HL-60 (cell line): ENCODE data around the gene KPTN.

ENCODE experiments used
- DNase-seq, 2 experiments: peaks; one replicate each; pipeline ENCODE4 v3.0.0-alpha.2; 2010 to 2020; ENCODE audit warnings: low read depth in 1 of 2, low spot score in 1 of 2
- H3K27ac ChIP-seq: fragments of 250-450 bp; sonication (Bioruptor Pico); replicated peaks from 2 replicates; pipeline ENCODE4 v1.5.1; 2020; ENCODE audit warnings: mild to moderate bottlenecking, moderate library complexity
- H3K27me3 ChIP-seq: fragments of 250-450 bp; sonication (Bioruptor Pico); 2 replicates; pipeline ENCODE4 v1.5.1; 2021; ENCODE audit warnings: mild to moderate bottlenecking, moderate library complexity; ENCODE audit not compliant: insufficient read depth, poor library complexity, severe bottlenecking
- H3K4me3 ChIP-seq: replicated peaks from 2 replicates; pipeline ENCODE4 v1.5.1; 2011; ENCODE audit warnings: mild to moderate bottlenecking, control low read depth, low read length; ENCODE audit not compliant: insufficient read depth
- SPI1 ChIP-seq: IDR thresholded peaks from 2 replicates; pipeline ENCODE4 v1.6.1; 2012; ENCODE audit warnings: low read depth, mild to moderate bottlenecking, borderline replicate concordance
- TF ChIP-seq, protein P1 (sequence below): IDR thresholded peaks from one replicate; pipeline ENCODE4 v1.5.1; 2011; ENCODE audit warnings: low read length, control low read depth, inconsistent platforms; ENCODE audit not compliant: insufficient read depth

The KPTN gene

DNA sequence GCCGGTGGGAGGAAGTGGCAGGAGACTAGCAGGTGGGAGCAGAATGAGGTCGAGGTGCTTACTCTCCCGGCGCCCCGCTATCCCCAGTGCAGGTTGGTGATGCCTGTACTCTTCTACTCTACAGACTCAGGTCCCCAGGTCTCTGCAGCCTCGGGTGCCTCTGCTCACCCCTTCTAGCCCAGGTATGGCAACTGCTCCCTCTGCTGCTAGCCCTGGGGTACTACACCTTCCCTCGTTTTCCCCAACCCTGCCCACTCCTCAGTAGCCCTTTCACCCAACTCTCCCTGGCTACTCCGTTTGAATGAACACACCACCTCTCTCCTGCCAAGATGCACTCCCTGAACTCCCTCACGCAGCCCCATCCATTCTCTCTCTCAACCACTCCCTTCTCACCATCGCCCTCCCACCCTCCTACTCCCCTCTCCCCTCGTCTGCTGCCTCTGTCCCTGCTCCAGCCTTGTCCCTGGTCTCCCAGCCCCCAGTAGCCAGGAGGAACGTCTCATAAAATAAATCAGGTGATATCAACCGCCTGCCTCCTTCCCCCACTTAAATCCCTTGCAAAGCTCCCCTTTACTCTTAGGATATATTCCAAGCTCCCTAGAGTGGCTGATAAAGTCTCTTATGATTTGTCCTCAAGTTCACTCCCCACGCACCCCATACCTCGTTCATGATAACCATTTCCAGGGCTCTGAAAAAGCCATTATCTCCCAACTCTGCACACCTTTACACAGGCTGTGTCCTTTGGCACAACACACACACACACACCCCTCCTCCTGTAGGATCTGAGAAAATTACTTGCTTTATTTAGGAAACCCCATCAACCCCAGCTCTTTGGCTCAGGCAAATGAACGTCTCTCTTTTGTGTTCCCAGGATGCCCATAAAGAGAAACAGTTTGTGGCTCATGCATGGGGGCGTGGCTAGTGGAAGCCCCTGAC lies 56.5 kb downstream of the KPTN start:
- no peak overlapping the region for H3K4me3 ChIP-seq
- H3K27ac ChIP-seq: no peak overlapping the region
- peak in 1 of 2 experiments; percentile 54 for DNase-seq
- peaks cover 43% of the 10 kb centered on the region for H3K27me3 ChIP-seq
- TF ChIP-seq, protein P1, sequence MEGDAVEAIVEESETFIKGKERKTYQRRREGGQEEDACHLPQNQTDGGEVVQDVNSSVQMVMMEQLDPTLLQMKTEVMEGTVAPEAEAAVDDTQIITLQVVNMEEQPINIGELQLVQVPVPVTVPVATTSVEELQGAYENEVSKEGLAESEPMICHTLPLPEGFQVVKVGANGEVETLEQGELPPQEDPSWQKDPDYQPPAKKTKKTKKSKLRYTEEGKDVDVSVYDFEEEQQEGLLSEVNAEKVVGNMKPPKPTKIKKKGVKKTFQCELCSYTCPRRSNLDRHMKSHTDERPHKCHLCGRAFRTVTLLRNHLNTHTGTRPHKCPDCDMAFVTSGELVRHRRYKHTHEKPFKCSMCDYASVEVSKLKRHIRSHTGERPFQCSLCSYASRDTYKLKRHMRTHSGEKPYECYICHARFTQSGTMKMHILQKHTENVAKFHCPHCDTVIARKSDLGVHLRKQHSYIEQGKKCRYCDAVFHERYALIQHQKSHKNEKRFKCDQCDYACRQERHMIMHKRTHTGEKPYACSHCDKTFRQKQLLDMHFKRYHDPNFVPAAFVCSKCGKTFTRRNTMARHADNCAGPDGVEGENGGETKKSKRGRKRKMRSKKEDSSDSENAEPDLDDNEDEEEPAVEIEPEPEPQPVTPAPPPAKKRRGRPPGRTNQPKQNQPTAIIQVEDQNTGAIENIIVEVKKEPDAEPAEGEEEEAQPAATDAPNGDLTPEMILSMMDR: peak; percentile 70
- no peak for TF ChIP-seq SPI1
